HL-60 (cell line): ENCODE measurements around the gene PSMB7.

Experiments used
- DNase-seq, 2 experiments: peaks; one replicate each; pipeline ENCODE4 v3.0.0-alpha.2; 2010 to 2020; ENCODE audit warnings: low read depth in 1 of 2, low spot score in 1 of 2
- H3K27ac ChIP-seq: fragments of 250-450 bp; sonication (Bioruptor Pico); replicated peaks from 2 replicates; pipeline ENCODE4 v1.5.1; 2020; ENCODE audit warnings: mild to moderate bottlenecking, moderate library complexity
- H3K27me3 ChIP-seq: fragments of 250-450 bp; sonication (Bioruptor Pico); 2 replicates; pipeline ENCODE4 v1.5.1; 2021; ENCODE audit warnings: mild to moderate bottlenecking, moderate library complexity; ENCODE audit not compliant: insufficient read depth, poor library complexity, severe bottlenecking
- H3K4me3 ChIP-seq: replicated peaks from 2 replicates; pipeline ENCODE4 v1.5.1; 2011; ENCODE audit warnings: mild to moderate bottlenecking, control low read depth, low read length; ENCODE audit not compliant: insufficient read depth
- CTCF ChIP-seq: IDR thresholded peaks from one replicate; pipeline ENCODE4 v1.5.1; 2011; ENCODE audit warnings: low read length, control low read depth, inconsistent platforms; ENCODE audit not compliant: insufficient read depth
- GABPA ChIP-seq: IDR thresholded peaks from 2 replicates; pipeline ENCODE4 v1.6.1; 2012; ENCODE audit warnings: low read depth
- POLR2AphosphoS5 ChIP-seq: IDR thresholded peaks from 2 replicates; pipeline ENCODE4 v1.6.1; 2012; ENCODE audit warnings: low read depth
- REST ChIP-seq: IDR thresholded peaks from 2 replicates; pipeline ENCODE4 v1.6.1; 2012; ENCODE audit warnings: low read depth; ENCODE audit not compliant: insufficient replicate concordance
- SPI1 ChIP-seq: IDR thresholded peaks from 2 replicates; pipeline ENCODE4 v1.6.1; 2012; ENCODE audit warnings: low read depth, mild to moderate bottlenecking, borderline replicate concordance

PSMB7 gene

GRCh38 chr9:124366476-124367220 lies 48.6 kb downstream of the PSMB7 start:
- Histone ChIP-seq H3K27me3 (no peaks in the 10 kb centered on the region), H3K27ac (peak overlapping the region; percentile 55), H3K4me3 (no peak overlapping the region)
- no peak for TF ChIP-seq REST
- TF ChIP-seq CTCF = no peak
- no peak for TF ChIP-seq SPI1
- no peak for TF ChIP-seq GABPA
- no peak for TF ChIP-seq POLR2AphosphoS5
- peak in 1 of 2 experiments; percentile 36 for DNase-seq

GRCh38 chr9:124365036-124365435 lies 50.2 kb downstream of the PSMB7 start:
- H3K27me3 ChIP-seq = no peaks in the 10 kb centered on the region
- no peak for TF ChIP-seq GABPA
- TF ChIP-seq POLR2AphosphoS5 = no peak
- TF ChIP-seq SPI1 = no peak
- no peak for TF ChIP-seq REST
- no peak for TF ChIP-seq CTCF
- no peak overlapping the region for H3K4me3 ChIP-seq
- no peak for DNase-seq
- H3K27ac ChIP-seq = no peak overlapping the region

- TF ChIP-seq POLR2AphosphoS5 = no peak
- TF ChIP-seq GABPA = no peak
- TF ChIP-seq SPI1 = no peak
- no peak for TF ChIP-seq CTCF
- no peak for TF ChIP-seq REST
- no peaks in the 10 kb centered on the region for H3K27me3 ChIP-seq
- H3K27ac ChIP-seq = no peak overlapping the region
- DNase-seq = no peak
- no peak overlapping the region for H3K4me3 ChIP-seq
Observed at GRCh38 chr9:124364141-124364540, 51.1 kb downstream of the PSMB7 start.
